ENCODE results near the gene ATF1. TPM values are rescaled to one million over a fixed set of nuclear protein-coding genes. Genes with fewer than 3 reads are reported as not detected.

ATF1 gene
- total and polyA plus RNA-seq, 4 experiments from 2014 or later: 48.7 to 52.3 (median 51.5) TPM

GRCh38 chr12:50771409-50771808, 7.5 kb downstream of the ATF1 start:
- H3K27me3 Mint-ChIP-seq: no peaks in the 10 kb centered on the region
- Histone ChIP-seq H3K9me3 (ENCODE audit: control insufficient read depth in 1 of 2, low read length in 2 of 2) (no peaks in the 10 kb centered on the region), H3K27ac (ENCODE audit: low read depth, low read length) (no peak overlapping the region), H3K36me3 (ENCODE audit: insufficient read depth, low read length) (peaks cover 3% of the 10 kb centered on the region), H3K27me3 (ENCODE audit: insufficient read depth, low read length) (no peaks in the 10 kb centered on the region), H3K4me3 (ENCODE audit: low read length in 2 of 2) (no peak overlapping the region), H3K4me1 (ENCODE audit: insufficient read depth, low read length) (peaks cover 13% of the 10 kb centered on the region)
- H3K9me3 Mint-ChIP-seq: no peaks in the 10 kb centered on the region
- CTCF ChIA-PET (ENCODE audit: partially characterized antibody): no interaction called here
- no peak for DNase-seq
- peak overlapping the region in 1 of 7 donors; percentile 70 for H3K27ac Mint-ChIP-seq
- no peak overlapping the region for H3K4me3 Mint-ChIP-seq
- intact Hi-C loops (cut with micrococcal nuclease): no loop called here
- peaks cover 23 to 24% of the 10 kb centered on the region in 2 donors for H3K36me3 Mint-ChIP-seq
- peaks cover 21 to 36% (median 26%) of the 10 kb centered on the region in 4 donors for H3K4me1 Mint-ChIP-seq
- POLR2A ChIA-PET (ENCODE audit: partially characterized antibody): no interaction called here

- intact Hi-C loops (cut with micrococcal nuclease): no loop called here
- Histone ChIP-seq H3K27ac (ENCODE audit: low read depth, low read length) (no peak overlapping the region), H3K36me3 (ENCODE audit: insufficient read depth, low read length) (peaks cover 3% of the 10 kb centered on the region), H3K4me1 (ENCODE audit: insufficient read depth, low read length) (peaks cover 13% of the 10 kb centered on the region), H3K9me3 (ENCODE audit: control insufficient read depth in 1 of 2, low read length in 2 of 2) (no peaks in the 10 kb centered on the region), H3K4me3 (ENCODE audit: low read length in 2 of 2) (no peak overlapping the region), H3K27me3 (ENCODE audit: insufficient read depth, low read length) (no peaks in the 10 kb centered on the region)
- Mint-ChIP-seq H3K4me1 (peaks cover 22 to 36% (median 28%) of the 10 kb centered on the region in 4 donors), H3K36me3 (peaks cover 23 to 25% of the 10 kb centered on the region in 2 donors), H3K27ac (no peak overlapping the region), H3K27me3 (no peaks in the 10 kb centered on the region), H3K4me3 (no peak overlapping the region), H3K9me3 (no peaks in the 10 kb centered on the region)
- DNase-seq: no peak
- ChIA-PET CTCF (ENCODE audit: partially characterized antibody) (no interaction called here), POLR2A (ENCODE audit: partially characterized antibody) (no interaction called here)
Measured at GRCh38 chr12:50772470-50772869, 8.6 kb downstream of the ATF1 start.

GRCh38 chr12:50772877-50773276, 9.0 kb downstream of the ATF1 start:
- ChIA-PET POLR2A (ENCODE audit: partially characterized antibody) (interaction anchor here (1.3 kb wide), 1 partner anchor 8 kb away, joined by 4 read pairs; no protein-coding TSS in a partner anchor), CTCF (ENCODE audit: partially characterized antibody) (no interaction called here)
- Histone ChIP-seq H3K4me1 (ENCODE audit: insufficient read depth, low read length) (peaks cover 12% of the 10 kb centered on the region), H3K27ac (ENCODE audit: low read depth, low read length) (no peak overlapping the region), H3K27me3 (ENCODE audit: insufficient read depth, low read length) (no peaks in the 10 kb centered on the region), H3K9me3 (ENCODE audit: control insufficient read depth in 1 of 2, low read length in 2 of 2) (no peaks in the 10 kb centered on the region), H3K4me3 (ENCODE audit: low read length in 2 of 2) (no peak overlapping the region), H3K36me3 (ENCODE audit: insufficient read depth, low read length) (peaks cover 3% of the 10 kb centered on the region)
- no peak for DNase-seq
- peak overlapping the region in 1 of 8 donors; percentile 21 for H3K4me3 Mint-ChIP-seq
- no peaks in the 10 kb centered on the region for H3K27me3 Mint-ChIP-seq
- peaks cover 23 to 25% of the 10 kb centered on the region in 2 donors for H3K36me3 Mint-ChIP-seq
- peaks cover 22 to 37% (median 29%) of the 10 kb centered on the region in 4 donors for H3K4me1 Mint-ChIP-seq
- intact Hi-C loops (cut with micrococcal nuclease): no loop called here
- H3K9me3 Mint-ChIP-seq: no peaks in the 10 kb centered on the region
- peak overlapping the region in 1 of 7 donors; percentile 65 for H3K27ac Mint-ChIP-seq

- Mint-ChIP-seq H3K4me3 (peak overlapping the region in 1 of 8 donors; percentile 50), H3K4me1 (peaks cover 23 to 38% (median 32%) of the 10 kb centered on the region in 4 donors), H3K9me3 (no peaks in the 10 kb centered on the region), H3K27me3 (no peaks in the 10 kb centered on the region), H3K36me3 (peaks cover 23 to 28% of the 10 kb centered on the region in 2 donors), H3K27ac (peak overlapping the region in 1 of 7 donors; percentile 24)
- H3K36me3 ChIP-seq (ENCODE audit: insufficient read depth, low read length): peaks cover 3% of the 10 kb centered on the region
- DNase-seq: no peak
- peaks cover 9% of the 10 kb centered on the region for H3K4me1 ChIP-seq (ENCODE audit: insufficient read depth, low read length)
- H3K4me3 ChIP-seq (ENCODE audit: low read length in 2 of 2): no peak overlapping the region
- ChIA-PET CTCF (ENCODE audit: partially characterized antibody) (interaction anchor here (1.1 to 2.1 kb wide), 2 partner anchors 10 to 44 kb away, joined by 3 to 19 read pairs; no protein-coding TSS in a partner anchor), POLR2A (ENCODE audit: partially characterized antibody) (no interaction called here)
- H3K27me3 ChIP-seq (ENCODE audit: insufficient read depth, low read length): no peaks in the 10 kb centered on the region
- intact Hi-C loops (cut with micrococcal nuclease): no loop called here
- H3K9me3 ChIP-seq (ENCODE audit: control insufficient read depth in 1 of 2, low read length in 2 of 2): no peaks in the 10 kb centered on the region
- H3K27ac ChIP-seq (ENCODE audit: low read depth, low read length): no peak overlapping the region
Measured at GRCh38 chr12:50775251-50775650, 11.3 kb downstream of the ATF1 start.

GRCh38 chr12:50776749-50777728, 13.1 kb downstream of the ATF1 start:
- Histone ChIP-seq H3K4me1 (ENCODE audit: insufficient read depth, low read length) (peaks cover 9% of the 10 kb centered on the region), H3K27ac (ENCODE audit: low read depth, low read length) (no peak overlapping the region), H3K4me3 (ENCODE audit: low read length in 2 of 2) (no peak overlapping the region), H3K27me3 (ENCODE audit: insufficient read depth, low read length) (no peaks in the 10 kb centered on the region), H3K9me3 (ENCODE audit: control insufficient read depth in 1 of 2, low read length in 2 of 2) (no peaks in the 10 kb centered on the region), H3K36me3 (ENCODE audit: insufficient read depth, low read length) (peaks cover 12% of the 10 kb centered on the region)
- Mint-ChIP-seq H3K4me1 (peaks cover 21 to 38% (median 32%) of the 10 kb centered on the region in 4 donors), H3K36me3 (peaks cover 18 to 25% of the 10 kb centered on the region in 2 donors), H3K27me3 (no peaks in the 10 kb centered on the region), H3K4me3 (peak overlapping the region in 1 of 8 donors; percentile 38), H3K27ac (peak overlapping the region in 3 of 7 donors; percentile 30 to 72 (median 70)), H3K9me3 (no peaks in the 10 kb centered on the region)
- ChIA-PET CTCF (ENCODE audit: partially characterized antibody) (interaction anchor here (2.3 kb wide), 1 partner anchor 13 kb away, joined by 11 read pairs; the partner anchor contains the start of gene ATF1), POLR2A (ENCODE audit: partially characterized antibody) (interaction anchor here (1.5 kb wide), 1 partner anchor 13 kb away, joined by 11 read pairs; the partner anchor contains the start of gene ATF1)
- intact Hi-C loops (cut with micrococcal nuclease): no loop called here
- no peak for DNase-seq

- DNase-seq: no peak
- H3K27ac ChIP-seq (ENCODE audit: low read depth, low read length): no peak overlapping the region
- POLR2A ChIA-PET (ENCODE audit: partially characterized antibody): no interaction called here
- Mint-ChIP-seq H3K27ac (peak overlapping the region in 2 of 7 donors; percentile 17 to 22), H3K9me3 (no peaks in the 10 kb centered on the region), H3K36me3 (peaks cover 5 to 14% of the 10 kb centered on the region in 2 donors), H3K4me3 (no peak overlapping the region), H3K4me1 (peaks cover 15 to 25% (median 19%) of the 10 kb centered on the region in 4 donors), H3K27me3 (no peaks in the 10 kb centered on the region)
- H3K4me1 ChIP-seq (ENCODE audit: insufficient read depth, low read length): peaks cover 6% of the 10 kb centered on the region
- intact Hi-C loops (cut with micrococcal nuclease): no loop called here
- H3K4me3 ChIP-seq (ENCODE audit: low read length in 2 of 2): no peak overlapping the region
- CTCF ChIA-PET (ENCODE audit: partially characterized antibody): interaction anchor here (1.3 to 2.3 kb wide), 2 partner anchors 14 to 15 kb away, joined by 5 to 11 read pairs; partner anchors contain the start of gene ATF1
- no peaks in the 10 kb centered on the region for H3K27me3 ChIP-seq (ENCODE audit: insufficient read depth, low read length)
- H3K36me3 ChIP-seq (ENCODE audit: insufficient read depth, low read length): peaks cover 10% of the 10 kb centered on the region
- H3K9me3 ChIP-seq (ENCODE audit: control insufficient read depth in 1 of 2, low read length in 2 of 2): no peaks in the 10 kb centered on the region
Measured at GRCh38 chr12:50778663-50779590, 15.0 kb downstream of the ATF1 start.

Measured in CD4-positive, alpha-beta memory T cell (primary cell).